HG03066 (cell line): Measurements from ENCODE around the gene RNF126.
"Not testable (repeated sequence)": the region's sequence is repeated elsewhere in the genome, so short reads cannot be mapped to it uniquely, and the experiment has no call there.

Experiments
- ATAC-seq: cut with Tn5 transposase; IDR thresholded peaks from one replicate; pipeline ENCODE4 v1.9.1; 2021; ENCODE audit warnings: low read depth; ENCODE audit not compliant: unreplicated experiment

The RNF126 gene

GRCh38 chr19:662962-663681 is at the start of gene RNF126:
Gene RNF126, minus strand, starts transcription at chr19:663214. Its CDS starts 93 bp downstream, at chr19:663121.
- peak; percentile 56 for ATAC-seq

- ATAC-seq: no peak
These were observed 48.2 kb upstream of the RNF126 start for GRCh38 chr19:711254-711653.

- no peak for ATAC-seq
These were observed 47.8 kb upstream of the RNF126 start for GRCh38 chr19:710767-711166.

GRCh38 chr19:709965-710571 is 47.1 kb upstream of the RNF126 start:
- no peak for ATAC-seq

- no peak for ATAC-seq
These were observed 46.4 kb upstream of the RNF126 start for GRCh38 chr19:709196-709964.

GRCh38 chr19:708154-709143 is 45.4 kb upstream of the RNF126 start, which contains the start of gene PALM:
Gene PALM, plus strand, starts transcription at chr19:708935. Its CDS starts 212 bp downstream, at chr19:709147.
- no peak for ATAC-seq

- ATAC-seq: no peak
These were observed 41.4 kb upstream of the RNF126 start for GRCh38 chr19:704447-704741.

- ATAC-seq: no peak
These were observed 40.8 kb upstream of the RNF126 start for GRCh38 chr19:703651-704446.

GRCh38 chr19:703329-703650 is 40.3 kb upstream of the RNF126 start:
- no peak for ATAC-seq

- not testable (repeated sequence) for ATAC-seq
These were observed 39.8 kb upstream of the RNF126 start for GRCh38 chr19:702847-703246.

GRCh38 chr19:699885-700284 is 36.9 kb upstream of the RNF126 start:
- not testable (repeated sequence) for ATAC-seq

- not testable (repeated sequence) for ATAC-seq
These were observed 35.5 kb upstream of the RNF126 start for GRCh38 chr19:698529-698928.

GRCh38 chr19:695352-695949 is 32.4 kb upstream of the RNF126 start, which contains the start of gene PRSS57:
Gene PRSS57, minus strand, starts transcription at chr19:695452. Its CDS starts 22 bp downstream, at chr19:695430.
- ATAC-seq: no peak

GRCh38 chr19:694481-695351 is 31.7 kb upstream of the RNF126 start:
- ATAC-seq: no peak

GRCh38 chr19:690203-690602 is 27.2 kb upstream of the RNF126 start:
- no peak for ATAC-seq

GRCh38 chr19:688992-689391 is 26.0 kb upstream of the RNF126 start:
- ATAC-seq: no peak

- ATAC-seq: no peak
These were observed 25.2 kb upstream of the RNF126 start for GRCh38 chr19:688214-688613.

GRCh38 chr19:687569-688166 is 24.7 kb upstream of the RNF126 start:
- no peak for ATAC-seq
